HL-60/S4 (cell line): ENCODE measurements around the gene PKP4.
"Not testable (repeated sequence)": the region's sequence is repeated elsewhere in the genome, so short reads cannot be mapped to it uniquely, and the experiment has no call there.

Source experiments
- in situ Hi-C: fragments of 300-500 bp; cut with MboI; formaldehyde crosslinking; loops from 2 replicates; pipeline ENCODE4 v1.14.3; 2022; ENCODE audit warnings: low sequenced_read_pairs

The PKP4 gene

GRCh38 chr2:158668001-158668765 is 211.4 kb downstream of the PKP4 start:
- in situ Hi-C loops = no loop called here

DNA sequence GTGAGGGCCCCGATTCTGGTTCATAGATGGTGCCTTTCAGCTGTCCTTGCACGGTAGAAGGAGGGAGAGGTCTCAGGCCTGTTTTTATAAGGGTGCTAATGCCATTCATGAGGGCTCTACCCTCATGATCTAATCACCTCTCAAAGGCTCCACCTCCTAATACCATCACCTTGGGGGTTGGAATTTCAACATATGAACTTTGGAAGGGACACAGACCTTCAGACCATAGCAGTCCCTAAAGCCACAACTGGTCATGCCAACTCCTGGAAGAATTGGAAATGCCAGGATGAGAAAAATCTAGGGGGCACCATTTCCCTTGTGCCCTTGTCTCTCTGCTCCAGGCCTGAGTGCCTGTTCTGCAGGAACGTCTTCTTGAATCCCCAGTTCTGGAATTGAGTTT is 213.5 kb downstream of the PKP4 start:
- in situ Hi-C loops = no loop called here

DNA sequence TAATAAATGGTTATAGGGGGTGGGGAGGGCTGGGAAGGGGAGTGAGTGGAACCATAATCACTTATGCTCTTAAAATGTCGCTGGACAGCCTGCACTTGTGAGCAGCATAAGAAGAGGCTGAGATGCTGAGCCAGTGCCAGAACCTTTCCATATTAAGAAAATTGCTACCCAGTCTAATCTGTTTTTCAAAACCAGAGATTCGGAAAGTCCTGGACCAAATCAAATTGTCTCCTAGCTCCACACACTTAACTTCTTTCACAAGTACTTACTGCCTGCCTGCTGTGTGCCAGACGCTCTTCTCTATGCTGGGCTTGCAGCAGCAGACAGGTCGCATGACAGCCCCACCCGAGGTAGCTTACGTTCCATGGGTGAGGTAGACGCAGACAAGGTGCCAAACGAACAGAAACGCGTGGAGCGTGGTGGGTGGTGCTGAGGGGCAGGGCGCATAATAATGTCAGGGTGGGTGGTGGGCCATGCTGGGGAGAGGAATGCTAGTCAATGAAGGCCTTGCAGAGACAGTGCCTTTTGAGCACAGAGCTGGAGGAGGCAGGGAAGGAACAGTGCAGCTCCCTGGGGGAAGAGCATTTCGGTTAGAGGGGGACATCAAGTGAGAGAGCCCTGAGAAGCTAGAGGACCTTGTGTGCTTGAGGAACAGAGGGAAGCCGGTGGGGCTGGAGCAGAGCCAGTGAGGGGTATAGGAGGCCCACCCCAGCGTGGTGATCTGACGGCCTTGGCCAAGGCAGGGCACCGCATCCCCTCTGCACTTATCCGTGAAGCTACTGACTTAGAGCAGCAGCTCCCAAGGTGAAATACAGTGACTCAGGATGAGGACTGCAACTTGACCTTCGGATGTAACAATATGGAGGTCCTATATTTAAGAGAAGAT is 214.9 kb downstream of the PKP4 start:
- in situ Hi-C loops = no loop called here

DNA sequence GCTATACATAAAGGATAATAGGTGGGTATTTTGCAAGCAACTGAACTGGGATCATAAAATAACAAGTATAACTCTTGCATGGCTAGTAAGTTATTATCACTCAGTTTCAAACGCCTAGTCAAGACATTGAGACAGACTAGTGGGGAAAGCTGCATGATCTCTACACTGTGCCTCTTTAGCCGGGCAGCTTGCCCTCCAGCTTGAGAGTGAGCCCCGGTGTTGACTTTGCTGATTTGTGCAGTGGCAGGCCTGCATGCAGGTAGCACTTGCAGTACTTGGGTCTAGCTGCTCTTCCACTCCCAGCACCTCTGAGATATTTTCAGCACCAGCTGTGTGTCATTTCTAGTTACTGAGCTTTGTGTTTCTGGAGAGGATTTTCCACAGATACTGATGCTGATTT is 219.5 kb downstream of the PKP4 start:
- in situ Hi-C loops = no loop called here

DNA sequence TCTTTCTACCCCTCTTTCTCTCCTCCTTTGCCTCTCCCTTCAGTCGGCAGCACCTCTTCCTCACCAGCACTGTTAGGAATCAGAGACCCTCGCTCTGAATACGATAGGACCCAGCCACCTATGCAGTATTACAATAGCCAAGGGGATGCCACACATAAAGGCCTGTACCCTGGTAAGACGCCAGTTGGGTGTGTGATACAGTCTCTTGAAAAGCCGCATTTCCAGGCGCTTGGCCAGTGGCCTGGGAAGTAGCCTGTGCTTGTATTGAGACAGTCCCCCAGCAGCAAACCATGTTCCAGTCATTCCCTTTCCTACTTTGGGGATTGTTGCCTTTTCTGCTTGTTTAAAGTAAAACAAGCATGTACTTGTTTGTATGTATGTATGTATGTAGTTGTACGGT is 219.9 kb downstream of the PKP4 start:
- in situ Hi-C loops = no loop called here

- in situ Hi-C loops = no loop called here
Measured at GRCh38 chr2:158677542-158677941, 220.8 kb downstream of the PKP4 start.

DNA sequence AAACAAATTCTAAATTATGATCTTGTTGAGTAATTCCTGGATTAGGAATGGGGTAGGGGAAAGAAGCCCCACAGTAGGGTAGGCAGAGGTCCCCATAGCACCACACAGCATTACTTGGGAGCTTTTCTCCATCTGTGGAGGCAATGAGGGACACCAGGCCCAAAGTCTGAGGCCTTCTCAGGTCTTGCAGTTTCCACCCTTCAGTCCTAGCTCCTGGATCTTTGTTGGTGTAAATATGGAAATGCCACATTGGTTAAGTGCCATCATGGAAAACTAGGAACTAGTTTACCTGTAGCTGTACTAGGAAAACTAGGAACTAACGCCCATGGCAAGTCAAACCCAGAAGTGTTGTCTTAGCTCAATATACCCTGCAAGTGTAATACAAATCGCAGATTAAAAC is 225.1 kb downstream of the PKP4 start:
- in situ Hi-C loops = no loop called here

DNA sequence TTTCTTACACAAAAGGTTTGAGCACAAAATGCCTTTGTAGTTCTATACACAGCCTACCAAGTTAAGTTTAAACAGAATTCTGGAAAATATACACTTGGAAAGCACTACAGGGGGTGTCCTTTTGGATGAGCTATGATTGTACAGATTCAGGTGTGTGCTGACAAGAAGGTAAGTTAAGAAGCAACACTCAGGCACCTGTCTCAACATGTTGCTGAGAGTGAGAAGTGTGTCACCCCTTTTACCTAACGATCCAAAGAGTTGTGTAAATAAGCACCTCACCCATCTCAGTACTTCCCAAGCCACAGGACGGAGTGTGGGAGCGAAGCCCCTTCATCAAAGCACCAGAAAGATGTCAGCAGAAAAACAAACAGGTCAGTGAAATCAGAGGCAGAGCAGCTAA is 228.9 kb downstream of the PKP4 start:
- in situ Hi-C loops = no loop called here

GRCh38 chr2:158686210-158686691 is 229.5 kb downstream of the PKP4 start:
- in situ Hi-C loops = no loop called here

DNA sequence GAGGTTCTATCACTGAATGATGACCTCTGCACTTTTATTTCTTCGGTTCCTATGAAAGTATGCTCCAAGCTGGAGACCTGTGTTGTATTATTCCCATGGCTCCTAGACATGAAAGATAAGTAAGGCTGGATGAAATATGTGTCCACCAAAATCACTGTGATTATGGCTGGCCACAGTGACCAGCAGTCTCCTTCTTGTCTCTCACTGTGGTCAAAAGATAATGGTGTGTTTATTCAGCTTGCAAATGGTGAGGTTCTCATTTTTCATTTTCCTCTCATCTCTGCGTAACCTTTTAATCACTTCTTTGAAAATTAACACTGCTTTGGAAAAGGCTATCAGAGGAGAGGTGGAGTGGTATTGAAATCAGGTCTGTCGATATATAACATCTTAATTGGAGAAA is 230.6 kb downstream of the PKP4 start:
- in situ Hi-C loops = no loop called here

GRCh38 chr2:158688721-158689120 is 232.0 kb downstream of the PKP4 start:
- in situ Hi-C loops = no loop called here

GRCh38 chr2:158689391-158689790 is 232.6 kb downstream of the PKP4 start:
- in situ Hi-C loops = no loop called here

DNA sequence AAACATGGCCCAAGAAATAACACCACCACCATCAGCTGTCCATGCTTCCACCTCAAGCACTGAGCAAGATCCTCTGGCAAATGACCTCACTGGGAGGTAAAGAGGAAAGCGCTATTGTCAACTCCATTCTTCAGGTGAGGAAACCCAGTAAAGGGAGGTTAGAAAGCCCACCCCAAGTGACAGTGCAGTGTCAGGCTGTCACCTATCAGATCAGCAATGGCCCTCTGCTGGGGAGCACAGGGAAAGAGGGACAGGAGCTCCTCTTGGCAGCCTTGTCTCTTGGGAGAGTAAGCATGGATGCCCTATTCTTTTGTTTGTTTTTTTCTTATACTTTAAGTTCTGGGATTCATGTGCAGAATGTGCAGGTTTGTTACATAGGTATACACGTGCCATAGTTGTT is 234.1 kb downstream of the PKP4 start:
- in situ Hi-C loops = no loop called here

DNA sequence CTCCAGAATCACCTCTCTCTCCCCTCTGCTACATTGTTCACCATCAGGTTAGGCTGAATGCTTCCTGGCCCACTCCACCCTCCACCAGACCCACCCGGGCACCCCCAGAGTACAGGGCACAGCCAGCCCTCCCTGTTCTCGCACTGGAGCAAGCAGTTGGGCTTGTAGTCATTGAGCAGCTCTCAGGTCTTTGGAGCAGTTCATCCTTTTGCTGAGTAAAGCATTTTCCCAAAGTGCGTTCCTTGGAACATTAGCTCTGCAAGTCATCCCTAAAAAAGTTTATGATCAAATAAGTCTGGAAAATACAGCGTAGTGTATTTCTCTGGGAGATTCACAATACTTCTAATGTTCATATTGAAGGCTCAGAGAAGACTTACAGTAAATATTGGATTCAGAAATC is 234.9 kb downstream of the PKP4 start:
- in situ Hi-C loops = no loop called here

DNA sequence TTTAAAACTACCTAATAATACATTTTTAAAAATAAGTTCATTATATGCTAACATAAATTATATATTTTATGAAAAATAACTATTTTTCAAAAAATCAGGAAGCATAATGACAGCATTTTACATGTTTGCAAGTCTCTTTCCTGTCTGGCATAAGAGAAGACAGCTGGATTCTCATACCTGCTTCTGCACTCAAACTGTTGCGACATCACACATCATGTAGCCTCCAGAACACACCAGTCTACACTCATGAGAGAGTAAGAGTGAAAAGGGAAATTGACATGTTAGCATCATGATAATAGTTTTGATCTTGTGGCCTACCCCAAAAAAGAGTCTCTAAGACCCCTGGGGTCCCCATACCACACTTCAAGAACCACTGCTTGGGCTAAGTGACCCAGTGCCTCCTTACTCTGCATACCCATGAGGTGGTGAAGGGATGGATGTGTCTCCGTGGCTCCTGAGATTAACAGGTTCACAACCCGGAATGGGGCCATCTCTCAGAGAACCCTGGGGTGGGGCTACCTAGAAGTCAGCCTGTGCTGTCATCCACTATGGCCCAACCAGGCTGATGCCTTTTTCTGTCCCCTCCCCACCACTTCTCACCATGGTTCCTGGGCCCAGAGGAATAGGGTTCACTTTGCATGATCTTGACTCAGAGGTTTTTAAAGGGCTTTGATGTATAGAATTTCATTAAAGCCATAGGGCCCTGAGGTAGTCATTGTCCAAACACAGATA is 235.8 kb downstream of the PKP4 start:
- in situ Hi-C loops = no loop called here

GRCh38 chr2:158693476-158693875 is 236.7 kb downstream of the PKP4 start:
- in situ Hi-C loops = no loop called here

DNA sequence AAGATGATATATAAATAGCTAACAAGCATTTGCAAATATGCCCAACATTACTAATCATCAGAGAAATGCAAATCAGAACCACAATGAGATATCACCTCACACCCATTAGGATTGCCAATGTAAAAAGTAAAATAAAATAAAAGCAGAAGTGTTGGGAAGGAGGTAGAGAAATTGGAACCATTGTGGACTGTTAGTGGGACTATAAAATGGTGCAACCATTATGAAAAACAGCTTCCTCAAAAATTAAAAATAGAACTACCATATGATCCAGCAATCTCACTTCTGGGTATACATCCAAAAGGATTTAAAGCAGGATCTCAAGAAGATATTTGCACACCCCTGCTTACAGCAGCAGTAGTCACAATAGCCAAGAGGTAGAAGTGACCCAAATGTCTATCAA is 238.6 kb downstream of the PKP4 start:
- in situ Hi-C loops = no loop called here

DNA sequence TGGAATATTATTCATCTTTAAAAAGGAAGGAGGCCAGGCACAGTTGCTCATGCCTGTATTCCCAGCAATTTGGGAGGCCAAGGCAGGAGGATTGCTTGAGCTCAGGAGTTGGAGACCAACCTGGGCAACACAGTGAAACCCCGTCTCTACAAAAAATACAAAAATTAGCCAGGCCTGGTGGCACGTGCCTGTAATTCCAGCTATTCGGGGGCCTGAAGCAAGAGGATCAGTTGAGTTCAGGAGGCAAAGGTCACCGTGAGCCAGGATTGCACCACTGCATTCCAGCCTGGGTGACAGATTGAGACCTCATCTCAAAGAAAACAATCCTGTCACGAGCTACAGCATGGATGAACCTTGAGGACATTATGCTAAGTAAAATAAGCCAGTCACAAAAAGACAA is 239.0 kb downstream of the PKP4 start:
- in situ Hi-C loops = not testable (repeated sequence)

- in situ Hi-C loops = no loop called here
Measured at GRCh38 chr2:158699323-158699722, 242.6 kb downstream of the PKP4 start.

- in situ Hi-C loops = no loop called here
Measured at GRCh38 chr2:158701101-158701500, 244.3 kb downstream of the PKP4 start.

GRCh38 chr2:158702740-158703139 is 246.0 kb downstream of the PKP4 start:
- in situ Hi-C loops = no loop called here
